Tibial nerve (tissue), 4 donors: Measurements from ENCODE around the gene WTIP. TPM values are rescaled to one million over a fixed set of nuclear protein-coding genes. Genes with fewer than 3 reads are reported as not detected.
"Not testable (repeated sequence)": the region's sequence is repeated elsewhere in the genome, so short reads cannot be mapped to it uniquely, and the experiment has no call there.

Source experiments
- DNase-seq, 2 donors: peaks; one replicate each; pipeline ENCODE4 v3.0.0-alpha.2; 2019; ENCODE audit warnings: low spot score in 2 of 2
- H3K27ac ChIP-seq, 4 donors: fragments of 200-600 bp; sonication (generic) in 3 of 4; one replicate each; pipeline ENCODE4 v1.5.1; 2017 to 2019; ENCODE audit warnings: mild to moderate bottlenecking in 1 of 4
- H3K27me3 ChIP-seq, 2 donors: fragments of 200-600 bp; sonication (generic) in 1 of 2; one replicate each; pipeline versions ENCODE4 v1.5.1 to v1.6.0; 2017 to 2019
- H3K36me3 ChIP-seq, 3 donors: fragments of 200-600 bp; sonication (generic); one replicate each; pipeline ENCODE4 v1.5.1; 2018 to 2019
- H3K4me1 ChIP-seq, 4 donors: fragments of 200-600 bp; sonication (generic) in 3 of 4; one replicate each; pipeline ENCODE4 v1.5.1; 2017 to 2019
- H3K4me3 ChIP-seq, 4 donors: fragments of 200-600 bp; sonication (generic) in 3 of 4; one replicate each; pipeline ENCODE4 v1.5.1; 2017 to 2019; ENCODE audit warnings: mild to moderate bottlenecking in 1 of 4, moderate library complexity in 1 of 4
- H3K9me3 ChIP-seq, 4 donors: fragments of 200-600 bp; sonication (generic) in 3 of 4; one replicate each; pipeline ENCODE4 v1.5.1; 2017 to 2019
- EP300 ChIP-seq, 2 donors: sonication (generic); formaldehyde crosslinking; IDR thresholded peaks; one replicate each; pipeline ENCODE4 v1.6.1; 2017; ENCODE audit warnings: antibody characterized with exemption in 2 of 2, mild to moderate bottlenecking in 1 of 2
- POLR2A ChIP-seq, 2 donors: fragments of 450-650 bp; IDR thresholded peaks; one replicate each; pipeline ENCODE4 v1.6.1; 2017; ENCODE audit warnings: antibody characterized with exemption in 2 of 2, mild to moderate bottlenecking in 2 of 2, moderate library complexity in 2 of 2
- WGBS, 2 donors: methylation state at CpG; one replicate each; pipeline ENCODE4 v1.1.5; 2018; 5-methylcytosine and 5-hydroxymethylcytosine counted together
- total RNA-seq, 4 donors: library from RNA; depleted of rRNA; stranded (reverse); fragments of >200 nt; gene quantifications; one replicate each; pipeline ENCODE4 v1.1.0, GENCODE V29; 2016
- TF ChIP-seq, protein P1 (sequence below), 5 experiments: fragments of 200-600 bp in 3 of 5; fragments of 450-650 bp in 2 of 5; sonication (generic) in 3 of 5; IDR thresholded peaks; one replicate each; pipeline ENCODE4 v1.5.1; 2016 to 2019; ENCODE audit warnings: antibody characterized with exemption in 5 of 5, mild to moderate bottlenecking in 3 of 5, moderate library complexity in 2 of 5

Gene WTIP
- total RNA-seq, 4 donors from 2014 or later: 18.4 to 55.5 (median 30.4) TPM

DNA sequence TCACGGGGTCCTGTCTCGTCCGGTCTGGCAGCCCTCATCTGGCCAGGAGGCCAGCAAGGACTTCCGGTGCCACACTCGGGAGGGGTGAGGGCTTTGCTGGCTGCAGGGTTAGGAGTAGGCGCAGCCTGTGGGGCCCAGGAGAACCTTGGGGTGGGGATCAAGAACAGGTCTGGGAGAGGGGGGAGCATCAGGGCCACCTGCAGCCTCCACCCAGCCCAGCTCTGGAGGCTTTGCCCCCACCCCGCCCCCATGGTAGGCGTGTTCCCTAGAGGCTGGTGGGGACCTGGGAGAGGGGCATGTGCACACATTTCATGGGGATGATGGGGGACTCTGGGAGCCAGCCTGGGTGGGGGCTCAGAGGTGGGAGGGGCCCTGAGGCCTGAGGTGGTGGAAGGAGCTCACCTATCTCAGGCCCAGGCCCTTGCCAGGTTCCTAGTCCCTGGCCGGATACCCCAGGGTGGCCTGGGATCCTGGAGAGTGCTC, 23.3 kb downstream of the WTIP start:
- H3K27ac ChIP-seq: peak overlapping the region in 1 of 4 donors; percentile 16
- H3K4me1 ChIP-seq: peaks cover 0 to 55% (median 18%) of the 10 kb centered on the region in 4 donors
- H3K36me3 ChIP-seq: peaks cover 0 to 5% (median 0%) of the 10 kb centered on the region in 3 donors
- no peaks in the 10 kb centered on the region for H3K27me3 ChIP-seq
- 34 to 67% methylated on average over 1 to 7 of the region's 9 CpGs for WGBS, 2 donors
- no peak overlapping the region for H3K4me3 ChIP-seq
- no peak for DNase-seq
- TF ChIP-seq POLR2A (IDR thresholded peaks at IDR 0.05): no peak
- TF ChIP-seq, protein P1, sequence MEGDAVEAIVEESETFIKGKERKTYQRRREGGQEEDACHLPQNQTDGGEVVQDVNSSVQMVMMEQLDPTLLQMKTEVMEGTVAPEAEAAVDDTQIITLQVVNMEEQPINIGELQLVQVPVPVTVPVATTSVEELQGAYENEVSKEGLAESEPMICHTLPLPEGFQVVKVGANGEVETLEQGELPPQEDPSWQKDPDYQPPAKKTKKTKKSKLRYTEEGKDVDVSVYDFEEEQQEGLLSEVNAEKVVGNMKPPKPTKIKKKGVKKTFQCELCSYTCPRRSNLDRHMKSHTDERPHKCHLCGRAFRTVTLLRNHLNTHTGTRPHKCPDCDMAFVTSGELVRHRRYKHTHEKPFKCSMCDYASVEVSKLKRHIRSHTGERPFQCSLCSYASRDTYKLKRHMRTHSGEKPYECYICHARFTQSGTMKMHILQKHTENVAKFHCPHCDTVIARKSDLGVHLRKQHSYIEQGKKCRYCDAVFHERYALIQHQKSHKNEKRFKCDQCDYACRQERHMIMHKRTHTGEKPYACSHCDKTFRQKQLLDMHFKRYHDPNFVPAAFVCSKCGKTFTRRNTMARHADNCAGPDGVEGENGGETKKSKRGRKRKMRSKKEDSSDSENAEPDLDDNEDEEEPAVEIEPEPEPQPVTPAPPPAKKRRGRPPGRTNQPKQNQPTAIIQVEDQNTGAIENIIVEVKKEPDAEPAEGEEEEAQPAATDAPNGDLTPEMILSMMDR (IDR thresholded peaks at IDR 0.05): no peak
- TF ChIP-seq EP300 (IDR thresholded peaks at IDR 0.05): no peak
- no peaks in the 10 kb centered on the region for H3K9me3 ChIP-seq

DNA sequence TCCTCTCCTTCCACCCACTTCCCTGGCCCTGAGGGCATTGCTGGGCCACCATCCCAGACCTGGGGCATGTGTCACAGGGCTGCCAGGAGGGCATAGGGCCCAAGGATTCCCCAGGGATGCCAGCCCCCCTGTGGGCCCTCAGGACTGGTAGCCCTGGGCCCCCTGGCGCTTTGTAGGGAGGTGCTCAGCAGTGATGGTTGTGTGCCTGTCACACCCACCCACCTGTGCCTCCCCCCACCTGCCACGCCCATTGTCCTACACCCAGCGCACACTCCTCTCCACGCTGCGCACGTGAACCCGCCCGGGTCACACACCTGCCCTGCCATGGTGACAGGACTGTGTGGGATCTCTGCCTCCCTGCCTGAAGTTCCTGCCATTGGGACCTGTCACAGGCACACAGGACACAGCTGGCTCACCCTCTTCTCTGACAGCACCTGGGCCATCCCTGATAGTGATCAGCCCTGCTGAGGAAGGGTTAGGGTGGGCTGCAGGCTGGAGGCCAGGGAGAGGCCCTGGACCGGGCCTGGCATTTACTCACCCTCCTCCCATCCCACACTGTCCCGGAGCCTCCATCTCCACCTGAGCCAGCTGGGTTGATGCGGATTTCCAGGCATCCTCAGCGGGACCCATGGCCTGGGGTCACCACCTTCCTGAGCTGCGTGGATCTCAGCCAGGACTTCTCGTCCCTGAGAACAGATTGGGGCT, 23.9 kb downstream of the WTIP start:
- no peak for DNase-seq
- no peak overlapping the region for H3K4me3 ChIP-seq
- WGBS, 2 donors: 70 to 71% methylated on average over 13 to 14 of the region's 14 CpGs

GRCh38 chr19:34506026-34506370, 24.4 kb downstream of the WTIP start:
- Histone ChIP-seq H3K27me3 (no peaks in the 10 kb centered on the region), H3K27ac (no peak overlapping the region), H3K4me3 (no peak overlapping the region), H3K36me3 (no peaks in the 10 kb centered on the region), H3K9me3 (peaks cover 0 to 3% (median 0%) of the 10 kb centered on the region in 4 donors), H3K4me1 (peaks cover 0 to 47% (median 17%) of the 10 kb centered on the region in 4 donors)
- 64 to 66% methylated on average over 8 of the region's 8 CpGs for WGBS, 2 donors
- TF ChIP-seq, protein P1 (IDR thresholded peaks at IDR 0.05): no peak
- TF ChIP-seq POLR2A (IDR thresholded peaks at IDR 0.05) (no peak), EP300 (IDR thresholded peaks at IDR 0.05) (no peak)
- DNase-seq: no peak

More for the DNA sequence above, 23.9 kb downstream of the WTIP start:
- Histone ChIP-seq H3K36me3 (no peaks in the 10 kb centered on the region), H3K27me3 (no peaks in the 10 kb centered on the region), H3K27ac (no peak overlapping the region), H3K9me3 (no peaks in the 10 kb centered on the region), H3K4me1 (peaks cover 0 to 53% (median 18%) of the 10 kb centered on the region in 4 donors)
- TF ChIP-seq EP300 (IDR thresholded peaks at IDR 0.05) (no peak), POLR2A (IDR thresholded peaks at IDR 0.05) (no peak)
- TF ChIP-seq, protein P1 (IDR thresholded peaks at IDR 0.05): no peak

- no peak overlapping the region for H3K4me3 ChIP-seq
- TF ChIP-seq POLR2A (IDR thresholded peaks at IDR 0.05) (no peak), EP300 (IDR thresholded peaks at IDR 0.05) (no peak)
- TF ChIP-seq, protein P1 (IDR thresholded peaks at IDR 0.05): no peak
- H3K27me3 ChIP-seq: no peaks in the 10 kb centered on the region
- H3K4me1 ChIP-seq: peaks cover 0 to 37% (median 14%) of the 10 kb centered on the region in 4 donors
- WGBS, 2 donors: 84 to 85% methylated on average over 4 of the region's 4 CpGs
- H3K9me3 ChIP-seq: peaks cover 0 to 7% (median 1%) of the 10 kb centered on the region in 4 donors
- H3K36me3 ChIP-seq: no peaks in the 10 kb centered on the region
- H3K27ac ChIP-seq: no peak overlapping the region
- DNase-seq: no peak
Measured at GRCh38 chr19:34507414-34508067, 26.0 kb downstream of the WTIP start.

DNA sequence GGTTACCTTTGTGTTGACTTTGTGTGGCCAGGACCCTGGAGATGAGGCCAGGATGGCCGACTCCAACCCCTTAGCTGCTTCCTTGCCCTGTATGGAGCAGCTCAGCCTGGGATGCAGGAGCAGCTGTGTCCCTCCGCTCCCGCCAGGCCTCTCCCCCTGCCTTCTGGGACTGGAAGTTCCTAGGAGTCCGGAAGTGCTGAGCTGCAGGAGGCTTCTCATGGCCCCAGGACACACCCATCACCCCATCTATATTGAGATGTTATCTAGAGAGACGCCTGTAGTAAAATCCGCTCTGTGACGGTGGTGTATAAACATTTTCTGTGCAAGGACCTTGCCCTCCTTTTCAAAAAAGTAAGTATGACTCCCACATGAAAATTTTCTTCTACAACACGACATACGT, 27.0 kb downstream of the WTIP start:
- TF ChIP-seq EP300 (IDR thresholded peaks at IDR 0.05) (no peak), POLR2A (IDR thresholded peaks at IDR 0.05) (no peak)
- TF ChIP-seq, protein P1 (IDR thresholded peaks at IDR 0.05): no peak
- Histone ChIP-seq H3K27me3 (no peaks in the 10 kb centered on the region), H3K4me3 (no peak overlapping the region), H3K4me1 (peaks cover 0 to 27% (median 10%) of the 10 kb centered on the region in 4 donors), H3K27ac (no peak overlapping the region), H3K9me3 (peaks cover 0 to 7% (median 1%) of the 10 kb centered on the region in 4 donors), H3K36me3 (no peaks in the 10 kb centered on the region)
- 61 to 73% methylated on average over 8 to 9 of the region's 9 CpGs for WGBS, 2 donors
- DNase-seq: no peak

DNA sequence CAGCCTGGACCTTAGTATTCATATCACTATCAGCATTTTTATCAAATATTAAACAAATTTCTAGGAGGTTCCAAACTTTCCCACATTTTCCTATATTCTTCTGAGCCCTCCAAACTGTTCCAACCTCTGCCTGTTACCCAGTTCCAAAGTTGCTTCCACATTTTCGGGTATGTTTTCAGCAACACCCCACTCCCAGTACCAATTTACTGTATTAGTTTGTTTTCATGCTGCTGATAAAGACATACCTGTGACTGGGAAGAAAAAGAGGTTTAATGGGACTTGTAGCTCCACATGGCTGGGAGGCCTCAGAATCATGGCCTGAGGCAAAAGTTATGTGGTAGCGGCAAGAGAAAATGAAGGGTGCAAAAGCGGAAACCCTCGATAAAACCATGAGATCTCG, 29.3 kb downstream of the WTIP start:
- WGBS, 2 donors: 72 to 85% methylated on average over 5 of the region's 5 CpGs
- not testable (repeated sequence) for DNase-seq, H3K4me1 ChIP-seq, H3K9me3 ChIP-seq, H3K27ac ChIP-seq, H3K27me3 ChIP-seq, H3K4me3 ChIP-seq, H3K36me3 ChIP-seq
